GM18909 (cell line): Measurements from ENCODE around the gene TBX4.

ENCODE experiments used
- ATAC-seq: cut with Tn5 transposase; IDR thresholded peaks from one replicate; pipeline ENCODE4 v1.9.1; 2021; ENCODE audit warnings: mild to moderate bottlenecking; ENCODE audit not compliant: unreplicated experiment, poor library complexity

TBX4 gene

GRCh38 chr17:61478790-61479492 is 26.7 kb downstream of the TBX4 start:
- no peak for ATAC-seq

GRCh38 chr17:61479493-61480413 is 27.5 kb downstream of the TBX4 start:
- no peak for ATAC-seq

- no peak for ATAC-seq
These were observed 28.2 kb downstream of the TBX4 start for GRCh38 chr17:61480414-61480807.

- ATAC-seq, result no peak
These were observed 29.2 kb downstream of the TBX4 start for GRCh38 chr17:61481421-61481820.

DNA sequence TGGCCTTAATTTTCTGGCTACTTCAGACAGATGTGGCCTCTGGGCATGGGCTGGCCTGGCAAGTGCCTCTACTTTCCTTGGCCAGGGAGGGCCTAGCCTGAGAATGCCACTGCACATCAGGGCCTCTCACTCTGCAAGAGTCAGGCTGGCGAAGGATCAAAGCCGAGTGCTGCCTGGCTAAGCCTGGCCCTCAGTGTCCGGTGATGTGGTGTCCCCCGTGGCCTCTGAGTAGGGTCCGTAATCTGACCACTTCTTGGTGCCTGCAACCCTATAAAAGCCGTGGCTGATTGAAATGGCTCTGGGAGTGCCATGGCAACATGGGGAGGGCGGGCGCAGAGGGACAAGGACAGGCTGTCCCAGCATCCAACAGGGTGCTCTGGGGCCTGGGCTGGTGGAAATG is 30.2 kb downstream of the TBX4 start:
- ATAC-seq, result no peak

DNA sequence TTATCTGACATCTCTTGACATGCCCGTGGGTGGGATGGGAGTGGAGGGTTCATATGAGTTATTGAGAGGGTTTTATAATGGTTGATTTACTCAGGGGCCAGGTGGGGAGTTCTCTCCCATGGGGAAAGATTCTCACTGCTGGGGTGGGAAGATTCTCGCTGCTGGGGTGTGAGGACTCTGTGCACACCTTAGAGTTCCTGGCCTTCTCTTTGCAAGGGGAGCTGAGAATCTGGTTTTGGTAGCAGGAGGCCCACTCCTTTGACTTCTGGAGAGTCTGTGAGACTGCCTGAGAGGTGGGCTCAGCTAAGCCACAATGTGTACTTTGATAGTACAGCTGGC is 31.5 kb downstream of the TBX4 start:
- ATAC-seq, result no peak

DNA sequence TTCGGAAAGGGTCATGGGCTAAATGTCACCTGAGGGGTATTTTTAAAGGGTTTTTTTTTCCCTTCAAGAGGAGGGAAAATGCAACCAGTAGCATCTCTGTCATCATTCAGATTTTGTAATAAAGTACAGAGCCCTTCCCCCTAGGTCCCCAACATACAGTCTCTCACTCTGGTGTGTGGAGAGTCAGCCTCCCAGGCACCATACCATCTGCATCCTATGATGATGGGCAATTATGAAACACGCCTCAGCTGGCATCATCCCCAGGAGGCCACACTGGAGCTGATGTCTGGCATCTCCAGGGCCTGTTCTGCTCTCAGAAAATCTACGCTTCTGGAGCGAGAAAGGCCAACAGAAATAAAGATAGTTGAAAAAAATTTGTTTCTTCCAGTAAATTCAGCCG is 32.0 kb downstream of the TBX4 start:
- no peak for ATAC-seq

- ATAC-seq, result no peak
These were observed 33.0 kb downstream of the TBX4 start for GRCh38 chr17:61485067-61485775.

- no peak for ATAC-seq
These were observed 34.2 kb downstream of the TBX4 start for GRCh38 chr17:61486135-61487120.

GRCh38 chr17:61487161-61487988 is 35.2 kb downstream of the TBX4 start:
- ATAC-seq, result no peak

GRCh38 chr17:61487989-61488595 is 35.9 kb downstream of the TBX4 start:
- no peak for ATAC-seq

GRCh38 chr17:61488878-61489718 is 36.9 kb downstream of the TBX4 start:
- ATAC-seq, result no peak

DNA sequence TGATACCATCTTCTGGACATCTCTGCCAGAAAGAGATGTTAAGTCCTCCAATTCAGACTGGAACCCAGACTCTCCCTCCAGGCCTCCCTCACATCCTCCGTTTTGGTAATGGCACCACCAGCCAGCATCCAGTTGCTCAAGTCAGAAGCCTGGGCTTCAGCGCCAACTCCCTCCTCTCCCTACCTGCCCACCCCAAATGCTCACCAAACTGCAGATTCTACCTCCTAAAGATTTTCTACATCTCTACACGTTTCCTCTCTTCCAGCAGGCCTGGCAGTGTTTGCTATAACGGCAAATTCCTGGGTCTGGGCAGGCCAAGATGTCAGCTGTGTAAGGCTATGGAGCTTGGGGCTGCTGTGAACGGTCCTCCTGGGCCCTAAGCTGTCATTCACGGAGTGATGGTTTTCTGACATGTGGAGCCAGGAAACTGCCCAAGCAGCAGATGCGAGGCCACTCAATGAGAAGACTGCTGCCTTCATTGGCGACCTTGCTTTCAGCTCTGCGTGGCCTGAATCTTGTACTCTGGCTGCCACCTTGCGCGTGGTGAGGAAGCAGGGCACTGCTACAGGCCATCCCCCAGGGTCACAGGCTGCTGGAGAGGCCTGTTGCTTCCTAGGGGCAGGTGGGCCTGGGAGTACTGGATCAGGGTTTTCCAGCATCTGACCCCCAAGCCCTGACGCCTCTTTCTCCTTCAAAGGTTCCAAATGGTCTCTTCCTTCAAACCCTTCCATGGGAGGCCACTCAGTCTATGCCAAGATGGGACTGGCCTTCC is 37.7 kb downstream of the TBX4 start:
- no peak for ATAC-seq

GRCh38 chr17:61490540-61490975 is 38.3 kb downstream of the TBX4 start:
- no peak for ATAC-seq

DNA sequence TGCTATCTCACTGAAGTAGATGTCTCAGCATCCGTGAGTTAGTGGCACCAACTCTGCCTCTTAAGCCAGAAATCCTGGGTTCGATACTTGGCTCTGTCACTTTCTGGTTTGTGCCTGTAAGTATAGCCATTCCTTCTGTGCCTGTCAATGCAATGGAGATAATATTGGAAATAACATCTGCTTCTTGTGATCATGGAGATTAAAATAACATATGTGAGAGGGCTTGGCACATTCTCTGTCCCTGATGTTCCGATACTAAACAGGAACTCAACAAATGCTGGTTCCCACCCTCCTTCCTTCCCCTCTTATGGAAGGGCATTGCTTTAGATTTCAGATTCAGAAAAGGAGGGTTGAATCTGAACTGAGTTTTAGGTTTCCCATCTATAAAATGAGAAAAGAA is 39.8 kb downstream of the TBX4 start:
- ATAC-seq, result no peak

GRCh38 chr17:61492759-61493526 is 40.7 kb downstream of the TBX4 start:
- no peak for ATAC-seq
